Coronary artery (tissue), 2 donors: ENCODE data around the gene MPHOSPH10.
"Not testable (repeated sequence)": the region's sequence is repeated elsewhere in the genome, so short reads cannot be mapped to it uniquely, and the experiment has no call there.

ENCODE experiments used
- DNase-seq: peaks from one replicate; pipeline ENCODE4 v3.0.0-alpha.2; 2017; ENCODE audit warnings: low spot score
- H3K27ac ChIP-seq, 2 donors: fragments of 200-600 bp; sonication (generic); one replicate each; pipeline ENCODE4 v1.5.1; 2016 to 2019
- H3K4me3 ChIP-seq: fragments of 200-600 bp; sonication (generic); 2 replicates; pipeline ENCODE4 v1.5.1; 2016; ENCODE audit warnings: mild to moderate bottlenecking, moderate library complexity
- TF ChIP-seq, protein P1 (sequence below): fragments of 200-600 bp; sonication (generic); IDR thresholded peaks from one replicate; pipeline ENCODE4 v1.5.1; 2019; ENCODE audit warnings: antibody characterized with exemption

MPHOSPH10 gene

DNA sequence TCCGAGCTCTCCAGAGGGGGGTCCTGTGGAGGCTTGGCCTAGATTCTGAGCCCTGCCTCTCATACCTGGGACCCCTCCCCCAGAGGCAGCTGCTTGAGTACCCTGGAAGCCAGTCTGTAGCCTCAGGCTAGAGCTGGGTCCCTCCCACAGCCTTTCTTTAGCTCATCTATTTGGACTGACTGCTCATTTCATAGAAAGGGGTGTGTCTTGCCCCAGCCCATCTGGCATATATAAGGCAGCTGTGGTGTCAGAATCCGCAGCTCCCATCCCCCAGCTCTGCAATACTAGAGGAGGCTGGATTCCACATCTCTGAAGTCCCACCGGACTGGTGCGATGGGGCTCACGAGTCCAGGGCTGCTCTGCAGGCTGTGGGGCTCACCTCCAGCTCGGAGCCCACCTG is 26.1 kb downstream of the MPHOSPH10 start:
- Histone ChIP-seq H3K27ac (no peak overlapping the region), H3K4me3 (no peak overlapping the region)
- no peak for DNase-seq
- TF ChIP-seq, protein P1, sequence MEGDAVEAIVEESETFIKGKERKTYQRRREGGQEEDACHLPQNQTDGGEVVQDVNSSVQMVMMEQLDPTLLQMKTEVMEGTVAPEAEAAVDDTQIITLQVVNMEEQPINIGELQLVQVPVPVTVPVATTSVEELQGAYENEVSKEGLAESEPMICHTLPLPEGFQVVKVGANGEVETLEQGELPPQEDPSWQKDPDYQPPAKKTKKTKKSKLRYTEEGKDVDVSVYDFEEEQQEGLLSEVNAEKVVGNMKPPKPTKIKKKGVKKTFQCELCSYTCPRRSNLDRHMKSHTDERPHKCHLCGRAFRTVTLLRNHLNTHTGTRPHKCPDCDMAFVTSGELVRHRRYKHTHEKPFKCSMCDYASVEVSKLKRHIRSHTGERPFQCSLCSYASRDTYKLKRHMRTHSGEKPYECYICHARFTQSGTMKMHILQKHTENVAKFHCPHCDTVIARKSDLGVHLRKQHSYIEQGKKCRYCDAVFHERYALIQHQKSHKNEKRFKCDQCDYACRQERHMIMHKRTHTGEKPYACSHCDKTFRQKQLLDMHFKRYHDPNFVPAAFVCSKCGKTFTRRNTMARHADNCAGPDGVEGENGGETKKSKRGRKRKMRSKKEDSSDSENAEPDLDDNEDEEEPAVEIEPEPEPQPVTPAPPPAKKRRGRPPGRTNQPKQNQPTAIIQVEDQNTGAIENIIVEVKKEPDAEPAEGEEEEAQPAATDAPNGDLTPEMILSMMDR, result no peak

DNA sequence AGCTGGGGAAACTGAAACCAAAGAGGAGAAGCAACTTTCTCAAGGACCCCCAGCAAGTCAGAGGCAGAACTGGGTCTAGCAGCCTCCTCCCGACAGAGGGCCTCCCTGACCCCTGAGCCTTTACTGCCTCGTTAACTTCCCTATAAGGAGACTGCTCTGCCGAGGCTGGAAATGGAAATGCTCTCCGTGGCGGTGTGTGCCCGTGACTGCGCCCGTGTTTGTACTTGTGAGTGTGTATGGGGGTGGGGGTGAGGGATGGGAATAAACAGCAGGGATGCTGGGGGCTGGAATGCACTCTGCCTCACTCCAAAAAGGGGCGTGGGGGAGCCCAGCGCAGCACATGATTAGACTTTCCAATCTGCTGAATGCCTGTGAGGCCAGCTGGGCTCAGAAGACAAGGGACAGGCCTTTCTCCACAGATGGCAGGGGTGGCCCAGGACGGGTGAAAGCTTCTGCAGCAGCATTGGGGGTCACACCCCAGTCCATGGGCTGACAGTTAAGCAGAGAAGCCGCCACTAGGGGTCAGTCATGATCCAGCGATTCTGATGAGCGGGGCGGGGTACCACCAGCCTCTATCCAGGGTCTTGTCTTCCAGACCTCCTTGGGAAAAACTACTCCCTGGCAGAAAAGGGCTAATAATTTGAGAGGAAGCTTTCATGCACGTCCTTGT is 26.8 kb downstream of the MPHOSPH10 start:
- Histone ChIP-seq H3K27ac (no peak overlapping the region), H3K4me3 (peak overlapping the region; percentile 54)
- TF ChIP-seq, protein P1, result peak; percentile 49
- no peak for DNase-seq

DNA sequence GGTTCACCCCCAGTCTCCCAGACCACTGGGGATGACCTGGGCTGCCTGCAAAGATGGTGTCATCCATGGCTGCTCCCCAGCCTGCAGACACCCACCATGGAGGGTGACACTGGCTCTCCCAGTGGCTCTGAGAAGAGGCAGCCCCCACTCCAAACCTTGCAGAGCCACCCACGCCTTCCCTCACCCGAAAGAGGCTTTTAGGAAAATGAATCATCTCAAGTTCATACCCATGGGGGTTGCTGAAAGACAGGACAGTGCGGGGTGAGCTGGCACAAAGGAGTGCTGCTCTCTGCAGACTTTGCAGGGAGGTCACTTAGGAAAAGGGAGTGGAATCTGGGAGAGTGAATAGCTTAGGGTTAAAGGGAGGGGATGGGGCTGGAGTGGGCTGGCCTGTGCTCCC is 36.4 kb downstream of the MPHOSPH10 start:
- H3K4me3 ChIP-seq, result no peak overlapping the region
- H3K27ac ChIP-seq, result no peak overlapping the region
- no peak for DNase-seq
- TF ChIP-seq, protein P1, result no peak

DNA sequence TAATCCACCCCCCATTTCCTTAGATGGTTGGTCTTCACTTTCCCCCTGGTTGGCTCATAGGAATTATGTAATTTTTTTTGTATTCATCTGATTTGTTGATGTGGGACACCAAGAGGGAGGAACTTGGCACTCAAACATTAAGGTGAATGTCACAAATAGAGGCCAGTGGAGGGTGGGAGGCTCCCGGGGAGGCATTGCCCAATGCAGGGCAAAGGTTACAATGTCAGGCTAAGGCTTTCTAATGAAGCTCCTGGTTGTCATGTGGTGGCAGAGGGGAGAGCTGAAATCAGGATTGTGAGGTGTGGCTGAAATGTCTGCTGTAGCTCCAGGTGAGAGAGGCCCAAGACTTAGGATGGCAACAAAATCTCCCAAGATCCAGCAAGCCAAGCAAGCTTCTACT is 42.7 kb downstream of the MPHOSPH10 start:
- TF ChIP-seq, protein P1, result no peak
- Histone ChIP-seq H3K4me3 (no peak overlapping the region), H3K27ac (no peak overlapping the region)
- no peak for DNase-seq

DNA sequence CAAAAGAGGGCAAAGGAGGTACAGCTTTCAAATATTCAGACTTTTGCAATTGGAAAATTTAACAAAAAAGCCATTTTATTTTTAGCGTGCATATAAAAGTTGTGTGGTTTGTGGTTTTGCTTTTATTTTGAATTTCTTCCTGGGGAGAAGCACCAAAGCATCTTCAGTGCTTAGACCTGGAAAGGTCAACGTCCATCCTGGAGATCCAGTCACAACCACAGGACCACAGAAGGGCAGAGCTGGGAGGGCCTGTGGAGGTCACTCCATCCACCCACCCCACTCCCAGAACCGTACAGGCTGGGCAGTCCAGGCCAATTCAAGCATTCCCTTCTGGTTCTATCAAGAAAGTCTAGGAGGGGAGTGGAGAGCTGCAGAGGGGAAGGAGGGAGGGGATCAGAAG is 43.8 kb downstream of the MPHOSPH10 start:
- Histone ChIP-seq H3K27ac (no peak overlapping the region), H3K4me3 (no peak overlapping the region)
- DNase-seq, result no peak
- TF ChIP-seq, protein P1, result no peak

DNA sequence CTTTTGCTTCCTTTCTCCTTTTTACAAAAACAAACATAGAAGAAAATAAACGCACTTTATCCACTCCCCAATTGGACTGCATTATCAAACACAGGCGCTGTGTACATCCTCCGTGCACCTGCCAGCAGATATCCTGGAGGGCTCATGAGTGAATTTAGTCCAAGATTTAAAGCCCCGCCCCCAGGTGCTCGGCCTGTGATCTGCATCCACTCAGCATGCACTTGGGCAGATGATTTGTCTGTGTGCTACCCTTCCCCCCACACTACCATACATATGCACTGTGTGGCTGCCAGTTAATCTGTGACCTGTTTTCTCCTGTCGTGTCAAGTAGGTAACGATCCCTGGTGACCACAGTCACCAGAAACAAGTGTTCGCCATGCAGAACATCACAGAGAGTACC is 48.4 kb downstream of the MPHOSPH10 start:
- not testable (repeated sequence) for H3K4me3 ChIP-seq

DNA sequence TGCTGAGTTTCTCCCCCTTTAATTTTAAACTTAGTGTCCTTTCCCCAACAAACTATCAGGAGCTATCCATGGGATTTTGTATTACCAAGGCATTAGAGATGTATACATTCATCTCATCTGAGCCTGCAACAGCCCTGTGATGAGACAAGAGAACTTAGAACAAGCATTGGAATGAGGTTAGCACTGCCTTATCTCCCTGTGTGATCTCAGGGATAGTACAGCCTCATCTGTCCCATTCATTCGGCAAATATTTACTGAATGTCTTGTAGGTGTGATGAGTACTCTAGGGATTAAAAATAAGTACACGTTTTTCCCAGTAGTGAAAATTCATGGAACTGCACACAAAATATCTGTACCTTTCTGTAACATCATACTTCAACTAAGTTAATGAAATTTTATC is 50.9 kb downstream of the MPHOSPH10 start:
- no peak overlapping the region for H3K4me3 ChIP-seq
- H3K27ac ChIP-seq, result no peak overlapping the region
- DNase-seq, result no peak
- TF ChIP-seq, protein P1, result no peak

More for the DNA sequence above, 48.4 kb downstream of the MPHOSPH10 start:
- H3K27ac ChIP-seq, DNase-seq: not testable (repeated sequence)

DNA sequence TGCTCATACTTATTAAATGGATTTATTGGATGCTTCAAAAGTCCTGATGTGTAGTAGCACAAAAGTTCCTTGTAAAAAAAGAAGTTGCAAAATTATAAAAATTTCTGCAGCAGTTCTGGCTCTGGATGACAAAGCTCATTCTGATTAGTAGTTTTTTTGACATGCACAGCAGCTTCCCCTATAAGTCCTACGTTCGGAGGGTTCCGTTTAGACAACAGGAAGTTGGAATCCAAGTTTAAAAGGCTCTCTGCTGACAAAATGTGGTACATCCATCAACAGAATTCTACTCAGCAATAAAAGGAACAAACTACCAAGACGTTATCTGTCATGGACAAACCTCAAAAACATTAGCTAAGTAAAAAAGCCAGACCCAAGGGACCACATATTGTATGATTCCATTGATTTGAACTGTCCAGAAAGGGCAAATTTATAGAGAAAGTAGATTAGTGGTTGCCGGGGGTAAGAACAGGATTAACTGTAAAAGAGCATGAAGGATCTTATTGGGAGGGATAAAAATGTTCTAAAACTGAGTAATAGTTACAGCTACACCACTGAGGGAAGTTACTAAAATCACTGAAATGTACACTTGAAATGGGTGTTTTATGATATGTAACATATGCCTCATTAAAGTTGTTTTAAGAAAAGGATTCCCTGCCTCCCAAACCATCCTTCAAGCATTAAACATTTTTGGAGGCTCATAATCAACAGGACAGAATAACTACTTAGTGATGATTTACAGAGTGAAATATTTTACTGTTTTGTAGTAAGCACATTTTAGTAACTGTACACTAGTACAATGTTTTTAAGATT is 53.1 kb downstream of the MPHOSPH10 start:
- not testable (repeated sequence) for DNase-seq, H3K4me3 ChIP-seq, H3K27ac ChIP-seq
